Lower leg skin (tissue), 4 donors: ENCODE data around the gene EDN3. TPM values are rescaled to one million over a fixed set of nuclear protein-coding genes. Genes with fewer than 3 reads are reported as not detected.

Experiments
- DNase-seq, 2 donors: peaks; one replicate each; pipeline ENCODE4 v3.0.0-alpha.2; 2019; ENCODE audit warnings: low spot score in 2 of 2
- H3K4me3 ChIP-seq: fragments of 200-600 bp; sonication (generic); 2 replicates; pipeline ENCODE4 v1.5.1; 2017; ENCODE audit warnings: mild to moderate bottlenecking, low read depth; ENCODE audit not compliant: poor library complexity, severe bottlenecking
- POLR2A ChIP-seq, 2 donors: fragments of 450-650 bp; IDR thresholded peaks; one replicate each; pipeline ENCODE4 v1.6.1; 2016 to 2017; ENCODE audit warnings: antibody characterized with exemption in 2 of 2, mild to moderate bottlenecking in 1 of 2, moderate library complexity in 1 of 2
- WGBS, 2 donors: methylation state at CpG; one replicate each; pipeline ENCODE4 v1.1.5; 2018; 5-methylcytosine and 5-hydroxymethylcytosine counted together
- intact Hi-C: fragments of 100-400 bp; cut with DNase I; formaldehyde crosslinking; loops from one replicate; pipeline ENCODE4 v1.15.0; 2023; ENCODE audit warnings: low total_unique reads
- total RNA-seq, 4 donors: library from RNA; depleted of rRNA; stranded (reverse); fragments of >200 nt; gene quantifications; one replicate each; pipeline ENCODE4 v1.1.0, GENCODE V29; 2016
- TF ChIP-seq, protein P1 (sequence below), 3 donors: fragments of 450-650 bp; IDR thresholded peaks; one replicate each; pipeline ENCODE4 v1.5.1; 2016; ENCODE audit warnings: antibody characterized with exemption in 3 of 3, mild to moderate bottlenecking in 3 of 3, moderate library complexity in 2 of 3

EDN3 gene, protein sequence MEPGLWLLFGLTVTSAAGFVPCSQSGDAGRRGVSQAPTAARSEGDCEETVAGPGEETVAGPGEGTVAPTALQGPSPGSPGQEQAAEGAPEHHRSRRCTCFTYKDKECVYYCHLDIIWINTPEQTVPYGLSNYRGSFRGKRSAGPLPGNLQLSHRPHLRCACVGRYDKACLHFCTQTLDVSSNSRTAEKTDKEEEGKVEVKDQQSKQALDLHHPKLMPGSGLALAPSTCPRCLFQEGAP
- 10 to 100 TPM in 1 of 4 donors, 1 to 10 TPM in 1, under 1 TPM in 2; 0.38 to 11.9 (median 1.0) TPM for total RNA-seq

DNA sequence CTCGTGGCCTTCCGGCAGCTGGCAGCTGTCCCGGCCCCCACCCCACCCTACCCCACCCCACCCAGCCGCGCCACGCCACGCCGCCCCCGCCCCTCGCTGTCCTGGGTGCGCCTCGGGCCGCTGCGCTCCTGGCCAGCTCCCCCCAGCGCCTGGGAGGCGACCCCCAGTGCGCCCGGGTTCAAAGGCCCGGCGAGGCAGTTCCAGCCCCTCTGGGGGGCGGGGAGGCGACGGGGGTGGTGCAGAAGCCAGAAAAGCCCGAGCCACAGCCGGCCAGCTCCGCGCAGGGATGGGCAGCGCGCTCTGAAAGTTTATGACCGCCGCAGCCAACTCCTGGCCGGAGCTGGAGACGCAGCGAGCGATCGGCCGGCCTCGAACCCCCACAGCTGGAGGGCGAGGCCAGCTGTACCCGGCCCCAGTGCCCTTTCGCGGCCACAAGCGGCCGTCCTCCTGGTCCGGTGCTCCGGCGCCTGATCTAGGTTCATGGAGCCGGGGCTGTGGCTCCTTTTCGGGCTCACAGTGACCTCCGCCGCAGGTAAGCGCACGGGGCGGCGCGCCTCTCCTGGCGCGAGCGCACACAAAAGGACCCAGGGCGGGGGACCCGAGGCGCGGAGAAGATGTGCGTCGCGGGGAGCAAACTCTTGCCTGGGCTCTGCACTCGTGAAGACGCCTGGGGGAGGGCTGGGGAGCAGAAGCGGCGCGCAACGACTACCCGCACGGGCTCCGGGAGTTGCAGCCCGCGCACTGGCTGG lies at the start of gene EDN3:
Gene EDN3 (plus strand): TSS at position 279 of the 749 bp plus-strand sequence. CDS start 202 bp downstream, at position 481.
- intact Hi-C loops = no loop called here
- no peak within 1 kb of the TSS for H3K4me3 ChIP-seq
- no peak for TF ChIP-seq POLR2A (IDR thresholded peaks at IDR 0.05)
- TF ChIP-seq, protein P1, sequence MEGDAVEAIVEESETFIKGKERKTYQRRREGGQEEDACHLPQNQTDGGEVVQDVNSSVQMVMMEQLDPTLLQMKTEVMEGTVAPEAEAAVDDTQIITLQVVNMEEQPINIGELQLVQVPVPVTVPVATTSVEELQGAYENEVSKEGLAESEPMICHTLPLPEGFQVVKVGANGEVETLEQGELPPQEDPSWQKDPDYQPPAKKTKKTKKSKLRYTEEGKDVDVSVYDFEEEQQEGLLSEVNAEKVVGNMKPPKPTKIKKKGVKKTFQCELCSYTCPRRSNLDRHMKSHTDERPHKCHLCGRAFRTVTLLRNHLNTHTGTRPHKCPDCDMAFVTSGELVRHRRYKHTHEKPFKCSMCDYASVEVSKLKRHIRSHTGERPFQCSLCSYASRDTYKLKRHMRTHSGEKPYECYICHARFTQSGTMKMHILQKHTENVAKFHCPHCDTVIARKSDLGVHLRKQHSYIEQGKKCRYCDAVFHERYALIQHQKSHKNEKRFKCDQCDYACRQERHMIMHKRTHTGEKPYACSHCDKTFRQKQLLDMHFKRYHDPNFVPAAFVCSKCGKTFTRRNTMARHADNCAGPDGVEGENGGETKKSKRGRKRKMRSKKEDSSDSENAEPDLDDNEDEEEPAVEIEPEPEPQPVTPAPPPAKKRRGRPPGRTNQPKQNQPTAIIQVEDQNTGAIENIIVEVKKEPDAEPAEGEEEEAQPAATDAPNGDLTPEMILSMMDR (IDR thresholded peaks at IDR 0.05) = no peak
- whole genome bisulfite sequencing, 2 donors = 2 to 5% methylated on average over 46 to 52 of the region's 77 CpGs
- DNase-seq = no peak

DNA sequence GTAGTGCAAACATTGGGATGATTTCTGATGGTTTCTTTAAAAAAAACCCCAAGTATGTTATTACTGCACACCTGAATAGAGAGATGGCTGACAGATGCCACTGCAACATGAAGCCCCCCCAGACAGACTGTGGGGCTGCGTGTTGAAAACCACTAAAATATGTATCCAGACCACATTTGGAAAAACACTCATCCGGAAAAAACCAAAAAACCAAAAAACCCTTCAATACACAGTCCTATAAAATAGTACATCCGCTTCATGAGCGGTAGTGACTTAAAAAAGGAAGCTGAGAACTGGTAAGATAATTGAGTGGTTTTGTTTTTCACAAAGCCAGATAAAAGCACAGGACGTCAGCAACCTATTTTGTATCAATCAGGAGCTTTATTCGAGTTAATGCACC lies 47.1 kb upstream of the EDN3 start:
- DNase-seq = no peak
- no peak overlapping the region for H3K4me3 ChIP-seq
- WGBS, 2 donors = 64 to 70% methylated on average over 6 of the region's 6 CpGs
- TF ChIP-seq POLR2A (IDR thresholded peaks at IDR 0.05) = no peak
- TF ChIP-seq, protein P1 (IDR thresholded peaks at IDR 0.05) = no peak
- intact Hi-C loops = no loop called here

DNA sequence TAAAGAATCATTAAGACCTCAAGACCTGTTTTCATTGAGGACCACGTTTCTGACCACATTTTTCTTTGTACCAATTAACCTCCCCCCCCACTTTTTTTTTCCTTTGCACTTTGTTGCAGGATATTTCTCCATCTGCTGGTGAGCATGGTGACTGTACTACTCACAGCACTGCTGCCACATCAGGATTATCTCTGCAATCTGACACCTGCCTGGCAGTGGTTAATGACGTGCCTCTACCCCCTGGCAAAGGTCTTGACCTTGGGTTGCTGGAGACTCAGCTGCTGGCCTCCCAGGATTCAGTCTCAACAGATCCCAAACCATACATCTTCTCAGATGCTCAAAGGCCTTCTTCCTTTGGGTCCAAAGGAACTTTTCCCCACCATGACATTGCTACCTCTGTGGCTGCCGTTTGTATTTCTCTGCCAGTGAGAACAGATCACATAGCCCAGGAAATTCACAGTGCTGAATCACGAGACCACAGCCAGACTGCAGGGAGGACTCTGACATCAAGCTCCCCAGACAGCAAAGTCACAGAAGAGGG lies 46.6 kb upstream of the EDN3 start:
- 22 to 28% methylated on average over 4 of the region's 4 CpGs for WGBS, 2 donors
- intact Hi-C loops = no loop called here
- DNase-seq = no peak
- no peak overlapping the region for H3K4me3 ChIP-seq
- TF ChIP-seq POLR2A (IDR thresholded peaks at IDR 0.05) = no peak
- TF ChIP-seq, protein P1 (IDR thresholded peaks at IDR 0.05) = no peak

DNA sequence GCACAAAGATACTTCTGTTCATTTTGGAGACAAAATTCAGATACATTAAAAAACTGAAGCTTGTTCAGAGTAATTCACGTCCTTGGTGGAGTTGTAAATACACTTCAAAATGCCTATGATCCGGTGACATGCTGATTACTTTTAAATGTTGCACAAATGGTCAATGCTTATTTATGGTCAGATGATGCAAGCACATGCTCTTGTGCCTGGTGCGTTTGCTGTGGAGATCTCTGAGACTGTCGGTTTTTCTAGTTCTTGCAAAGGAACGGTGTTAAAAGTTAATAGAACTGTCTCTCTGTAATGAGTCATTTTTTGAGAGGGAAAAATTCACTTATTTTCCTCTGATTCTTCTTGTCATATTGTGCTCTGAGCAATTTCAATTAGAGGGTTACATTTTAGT lies 45.2 kb upstream of the EDN3 start:
- TF ChIP-seq POLR2A (IDR thresholded peaks at IDR 0.05) = no peak
- TF ChIP-seq, protein P1 (IDR thresholded peaks at IDR 0.05) = no peak
- DNase-seq = no peak
- intact Hi-C loops = no loop called here
- no peak overlapping the region for H3K4me3 ChIP-seq
- 81 to 86% methylated on average over 5 of the region's 5 CpGs for WGBS, 2 donors

DNA sequence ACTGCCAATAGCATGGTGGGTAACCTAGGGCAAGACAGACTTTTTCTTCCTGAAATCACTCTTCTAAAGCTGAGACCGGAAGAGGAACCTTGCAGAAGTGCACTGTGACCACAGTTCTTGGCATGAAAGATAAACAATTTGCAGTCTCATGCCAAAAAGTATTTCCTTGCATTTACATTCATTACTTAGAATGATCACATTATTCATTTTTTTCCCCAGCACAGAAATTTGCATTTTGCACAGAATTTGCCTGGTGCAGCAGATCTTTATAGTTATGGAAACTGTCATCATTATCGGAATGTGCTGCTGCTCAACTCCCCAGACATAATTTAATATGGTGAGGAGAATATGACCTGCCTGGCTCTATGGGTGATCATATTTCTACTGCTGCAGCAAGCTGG lies 42.2 kb upstream of the EDN3 start:
- no peak for DNase-seq
- TF ChIP-seq, protein P1 (IDR thresholded peaks at IDR 0.05) = no peak
- TF ChIP-seq POLR2A (IDR thresholded peaks at IDR 0.05) = no peak
- WGBS, 2 donors = 59 to 62% methylated on average over 2 of the region's 2 CpGs
- no peak overlapping the region for H3K4me3 ChIP-seq
- intact Hi-C loops = no loop called here
